Measurements from ENCODE around the gene NSUN6.

DNA sequence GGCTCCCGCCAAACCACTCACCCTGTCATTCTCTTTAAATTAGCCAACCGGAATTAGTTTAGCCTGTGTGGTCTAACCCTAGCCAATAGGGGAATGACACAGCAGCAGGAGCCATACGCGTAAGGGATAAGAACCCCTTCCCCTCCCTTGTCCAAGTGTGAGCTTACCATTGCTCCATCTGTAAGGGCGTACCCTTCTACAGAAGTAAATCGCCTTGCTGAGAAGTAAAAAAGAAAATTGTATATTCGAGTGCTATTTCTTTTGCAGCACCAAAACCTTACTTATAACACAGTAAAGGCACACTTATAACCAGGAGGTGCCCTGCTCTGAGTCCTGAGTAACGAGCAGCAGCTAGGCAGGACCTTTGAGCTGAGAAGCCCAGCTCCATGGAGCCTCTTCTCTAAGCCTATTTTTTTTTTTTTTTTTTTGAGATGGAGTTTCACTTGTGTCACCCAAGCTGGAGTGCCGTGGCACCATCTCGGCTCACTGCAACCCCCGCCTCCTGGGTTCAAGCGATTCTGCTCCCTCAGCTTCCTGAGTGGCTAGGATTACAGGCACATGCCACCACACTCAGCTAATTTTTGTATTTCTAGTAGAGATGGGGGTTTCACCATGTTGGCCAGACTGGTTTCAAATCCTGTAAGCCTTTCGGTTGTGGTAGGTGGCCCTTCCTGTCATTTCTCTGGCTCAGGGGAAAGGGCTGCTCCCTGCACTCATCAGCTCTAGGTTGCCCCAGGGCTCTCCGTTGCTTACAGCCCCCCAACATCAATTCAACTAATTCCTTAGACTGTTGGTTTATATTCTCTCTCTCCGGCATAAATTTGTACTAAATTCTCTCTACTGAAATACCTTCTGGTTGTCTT, 73.3 kb downstream of the NSUN6 start:
- TF ChIP-seq, protein P1, sequence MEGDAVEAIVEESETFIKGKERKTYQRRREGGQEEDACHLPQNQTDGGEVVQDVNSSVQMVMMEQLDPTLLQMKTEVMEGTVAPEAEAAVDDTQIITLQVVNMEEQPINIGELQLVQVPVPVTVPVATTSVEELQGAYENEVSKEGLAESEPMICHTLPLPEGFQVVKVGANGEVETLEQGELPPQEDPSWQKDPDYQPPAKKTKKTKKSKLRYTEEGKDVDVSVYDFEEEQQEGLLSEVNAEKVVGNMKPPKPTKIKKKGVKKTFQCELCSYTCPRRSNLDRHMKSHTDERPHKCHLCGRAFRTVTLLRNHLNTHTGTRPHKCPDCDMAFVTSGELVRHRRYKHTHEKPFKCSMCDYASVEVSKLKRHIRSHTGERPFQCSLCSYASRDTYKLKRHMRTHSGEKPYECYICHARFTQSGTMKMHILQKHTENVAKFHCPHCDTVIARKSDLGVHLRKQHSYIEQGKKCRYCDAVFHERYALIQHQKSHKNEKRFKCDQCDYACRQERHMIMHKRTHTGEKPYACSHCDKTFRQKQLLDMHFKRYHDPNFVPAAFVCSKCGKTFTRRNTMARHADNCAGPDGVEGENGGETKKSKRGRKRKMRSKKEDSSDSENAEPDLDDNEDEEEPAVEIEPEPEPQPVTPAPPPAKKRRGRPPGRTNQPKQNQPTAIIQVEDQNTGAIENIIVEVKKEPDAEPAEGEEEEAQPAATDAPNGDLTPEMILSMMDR (IDR thresholded peaks at IDR 0.05), result no peak
- TF ChIP-seq POLR2A (IDR thresholded peaks at IDR 0.05) (no peak), EP300 (IDR thresholded peaks at IDR 0.05) (no peak), POLR2AphosphoS5 (IDR thresholded peaks at IDR 0.05) (no peak)
